ENCODE results near the gene ZKSCAN5.

DNA sequence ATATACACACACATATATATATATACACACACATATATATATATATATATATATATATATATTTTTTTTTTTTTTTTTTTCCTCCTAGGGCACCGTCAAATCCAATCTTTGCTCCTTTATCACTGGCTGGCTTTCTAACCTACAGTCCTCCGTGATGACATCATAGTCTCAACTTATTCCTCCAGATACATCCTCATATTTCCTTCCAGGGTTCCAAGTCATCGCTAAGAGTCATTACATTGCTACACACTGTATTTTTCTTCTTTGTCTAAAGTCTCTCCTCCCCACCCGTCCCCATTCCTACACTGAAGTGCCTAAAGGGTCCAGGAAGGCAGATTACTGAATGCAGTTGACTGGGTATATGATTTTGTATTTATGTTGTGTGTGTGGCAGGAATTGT, 48.6 kb downstream of the ZKSCAN5 start:
- TF ChIP-seq, protein P1, sequence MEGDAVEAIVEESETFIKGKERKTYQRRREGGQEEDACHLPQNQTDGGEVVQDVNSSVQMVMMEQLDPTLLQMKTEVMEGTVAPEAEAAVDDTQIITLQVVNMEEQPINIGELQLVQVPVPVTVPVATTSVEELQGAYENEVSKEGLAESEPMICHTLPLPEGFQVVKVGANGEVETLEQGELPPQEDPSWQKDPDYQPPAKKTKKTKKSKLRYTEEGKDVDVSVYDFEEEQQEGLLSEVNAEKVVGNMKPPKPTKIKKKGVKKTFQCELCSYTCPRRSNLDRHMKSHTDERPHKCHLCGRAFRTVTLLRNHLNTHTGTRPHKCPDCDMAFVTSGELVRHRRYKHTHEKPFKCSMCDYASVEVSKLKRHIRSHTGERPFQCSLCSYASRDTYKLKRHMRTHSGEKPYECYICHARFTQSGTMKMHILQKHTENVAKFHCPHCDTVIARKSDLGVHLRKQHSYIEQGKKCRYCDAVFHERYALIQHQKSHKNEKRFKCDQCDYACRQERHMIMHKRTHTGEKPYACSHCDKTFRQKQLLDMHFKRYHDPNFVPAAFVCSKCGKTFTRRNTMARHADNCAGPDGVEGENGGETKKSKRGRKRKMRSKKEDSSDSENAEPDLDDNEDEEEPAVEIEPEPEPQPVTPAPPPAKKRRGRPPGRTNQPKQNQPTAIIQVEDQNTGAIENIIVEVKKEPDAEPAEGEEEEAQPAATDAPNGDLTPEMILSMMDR (IDR thresholded peaks at IDR 0.05; ENCODE audit: poor library complexity) = no peak
- TF ChIP-seq EZH2phosphoT487 (IDR thresholded peaks at IDR 0.05; ENCODE audit: low read depth, severe bottlenecking, unreplicated experiment) = no peak

Data from hepatocyte (in vitro differentiated cells).